IPS DF 19.7 (cell line): ENCODE measurements around the gene FREM1.

ENCODE experiments used
- DNase-seq: peaks from one replicate; pipeline ENCODE4 v3.0.0-alpha.2; 2013; ENCODE audit warnings: low read depth, low spot score

Gene FREM1

DNA sequence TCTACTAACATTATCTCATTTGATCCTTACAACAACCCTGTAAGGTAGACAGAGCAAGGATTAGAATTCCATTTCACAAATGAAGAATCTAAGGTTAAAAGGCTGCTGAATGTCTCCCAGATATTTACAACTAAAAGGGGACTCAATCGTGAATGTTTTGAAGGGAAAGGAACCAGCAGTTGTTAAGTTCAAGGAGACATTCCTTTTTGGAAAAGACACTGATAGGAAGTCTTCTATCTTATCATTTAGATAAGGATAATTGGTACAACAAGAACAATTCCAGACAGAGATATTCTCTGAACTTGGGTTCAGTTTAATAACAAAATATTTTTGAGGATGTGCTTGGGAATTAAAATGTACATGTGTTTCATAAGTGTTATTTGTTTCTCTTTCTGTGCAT, 150.2 kb downstream of the FREM1 start:
- no peak for DNase-seq

DNA sequence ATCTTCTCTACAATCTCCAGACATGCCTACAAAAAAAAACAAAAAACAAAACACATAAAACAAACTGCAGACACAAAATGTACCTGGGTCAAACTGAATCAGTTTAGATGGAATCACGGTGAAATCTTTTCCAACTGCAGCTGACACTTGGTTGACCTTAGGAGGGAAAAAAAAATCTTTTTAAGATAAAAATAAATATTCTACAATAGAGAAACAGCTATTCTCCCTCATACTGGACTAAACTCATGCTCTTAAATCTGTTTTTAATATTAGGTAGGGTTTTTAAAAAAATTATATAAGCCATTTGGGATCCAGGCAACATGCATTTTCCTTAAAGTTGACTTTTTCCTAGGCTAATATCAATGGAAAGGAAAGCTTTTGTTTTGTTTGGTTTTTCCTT, 153.9 kb downstream of the FREM1 start:
- DNase-seq = no peak

DNA sequence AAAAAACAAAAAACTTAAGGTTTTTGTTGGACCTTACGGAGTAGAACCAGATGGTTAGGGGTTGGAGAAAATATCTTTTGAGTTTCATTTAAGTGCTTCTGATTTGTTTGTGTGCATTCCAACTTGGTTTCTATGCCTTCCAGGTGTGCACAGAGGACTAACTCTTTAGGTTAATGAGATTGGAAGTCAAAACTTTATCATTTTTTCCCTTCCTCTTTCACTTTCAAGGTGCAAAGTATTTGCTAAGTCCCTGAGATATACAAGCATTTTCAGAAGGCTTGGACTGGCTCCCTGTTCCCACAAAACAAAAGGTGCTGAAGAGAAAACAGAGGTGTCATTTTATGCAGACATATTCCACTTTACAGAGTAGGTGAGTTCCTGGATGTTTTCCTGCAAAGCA, 157.4 kb downstream of the FREM1 start:
- DNase-seq = no peak

DNA sequence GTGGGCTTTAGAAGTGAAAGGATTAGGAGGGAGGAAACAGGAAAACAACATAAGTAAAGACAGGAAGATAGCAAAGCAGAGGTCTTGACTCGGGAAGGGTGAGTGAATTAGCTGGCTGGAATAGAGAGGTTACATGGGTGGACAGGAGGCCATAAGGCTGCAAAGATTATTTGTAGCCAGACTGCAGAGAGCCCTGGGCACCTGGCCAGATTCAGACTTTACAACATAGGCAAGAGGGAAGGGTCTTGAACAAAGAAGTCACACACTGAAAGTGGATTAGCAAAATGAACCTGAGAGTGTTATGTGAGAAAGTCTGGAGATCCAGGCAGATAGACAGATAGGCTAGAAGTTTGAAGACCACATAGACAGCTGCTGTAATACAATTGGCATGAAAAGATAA, 158.0 kb downstream of the FREM1 start:
- DNase-seq = no peak

DNA sequence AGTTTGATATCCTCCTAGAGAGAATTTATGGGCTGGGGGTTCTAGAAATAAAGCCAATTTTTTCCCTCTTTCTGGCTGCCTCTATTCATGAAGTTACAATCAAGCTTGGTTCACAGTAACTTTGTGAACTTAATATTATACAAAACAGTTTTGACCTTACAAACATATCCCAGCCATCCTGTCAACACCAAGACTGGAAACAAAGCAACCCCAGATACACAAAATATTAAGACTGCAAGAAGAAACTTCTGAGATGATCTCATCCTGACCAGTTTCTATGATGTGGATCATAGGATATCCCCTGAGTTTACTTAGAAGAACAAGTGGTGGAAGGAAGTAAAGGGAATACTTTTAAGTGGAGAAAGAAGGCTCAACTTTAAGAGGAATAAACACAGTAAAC, 159.4 kb downstream of the FREM1 start:
- no peak for DNase-seq

DNA sequence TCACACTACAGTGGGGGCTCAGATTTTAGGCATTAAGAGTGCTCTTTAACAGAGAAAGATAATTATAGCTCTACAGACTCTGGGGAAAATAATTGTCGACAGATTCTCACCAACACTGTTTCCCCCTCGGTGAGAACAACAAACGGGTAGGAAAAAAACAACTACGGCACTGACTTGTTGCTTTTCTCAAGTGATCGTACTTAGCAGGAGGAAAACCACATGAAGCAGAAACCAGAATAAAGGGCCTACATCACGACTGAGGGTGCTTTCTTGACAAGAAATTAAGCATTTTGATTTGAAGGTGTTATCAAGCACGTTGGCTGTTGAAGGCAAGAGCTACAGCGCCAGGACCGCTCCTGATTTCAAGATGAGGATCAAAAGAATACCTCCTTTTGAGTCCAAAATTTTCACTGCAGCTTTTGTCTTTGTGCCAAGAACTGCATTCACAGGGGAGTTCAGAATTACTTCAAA, 160.5 kb downstream of the FREM1 start:
- no peak for DNase-seq

DNA sequence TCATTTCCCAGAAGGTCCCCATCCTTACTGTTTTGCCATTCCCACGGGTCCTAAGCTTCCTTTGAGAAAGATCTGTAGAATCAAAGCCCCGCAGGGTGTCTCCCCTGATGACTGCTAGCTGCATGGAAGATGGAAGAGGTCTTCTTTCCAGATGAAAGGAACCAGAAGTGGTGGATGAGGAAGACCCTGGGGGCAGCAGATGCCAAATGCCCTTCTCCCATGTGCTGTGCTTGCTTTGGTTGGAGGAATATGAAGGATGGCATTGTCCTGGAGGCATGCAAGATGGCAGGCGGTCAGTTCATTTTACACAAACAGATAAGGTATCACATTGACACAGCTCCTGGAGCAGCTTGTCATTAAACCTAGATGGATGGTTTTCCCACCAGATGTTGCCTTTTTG, 161.9 kb downstream of the FREM1 start:
- DNase-seq = no peak

DNA sequence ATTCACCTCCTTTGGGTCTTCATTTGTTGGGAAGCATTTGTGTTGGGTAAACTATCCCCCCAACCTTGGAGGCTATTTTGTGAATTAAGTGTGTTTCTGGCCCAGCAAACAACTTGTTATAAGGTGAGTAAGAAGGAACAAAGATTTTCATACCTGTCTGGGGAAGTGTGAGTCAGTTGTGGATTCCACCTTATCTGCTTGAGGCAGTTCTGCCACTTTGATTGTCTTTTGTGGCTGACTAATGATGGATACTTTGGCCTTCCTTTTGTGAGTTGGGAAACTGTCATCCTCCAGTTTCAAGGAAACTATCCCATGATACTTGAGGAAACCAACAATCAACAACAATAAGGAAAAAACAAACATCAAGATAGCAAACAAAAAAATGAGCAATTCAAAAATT, 163.1 kb downstream of the FREM1 start:
- DNase-seq = no peak

DNA sequence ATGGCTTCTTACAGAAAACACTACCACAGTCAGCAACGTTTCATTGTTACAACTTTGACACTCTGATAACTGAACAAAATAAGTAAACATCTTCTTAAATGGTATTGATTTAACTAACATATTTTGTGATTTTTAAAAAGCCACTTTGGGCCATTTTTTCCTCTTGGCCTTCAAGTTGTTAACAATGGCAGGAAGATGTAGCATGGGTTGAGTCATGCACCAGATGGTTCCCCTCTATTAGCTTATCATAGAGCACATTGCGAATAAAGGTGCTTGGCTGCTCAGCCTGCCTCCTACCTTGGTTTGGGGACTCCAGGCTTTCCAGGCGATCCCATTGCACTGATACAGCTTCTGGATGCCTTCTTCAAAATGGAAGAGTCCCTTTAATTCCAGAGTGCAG, 163.6 kb downstream of the FREM1 start:
- DNase-seq = no peak

DNA sequence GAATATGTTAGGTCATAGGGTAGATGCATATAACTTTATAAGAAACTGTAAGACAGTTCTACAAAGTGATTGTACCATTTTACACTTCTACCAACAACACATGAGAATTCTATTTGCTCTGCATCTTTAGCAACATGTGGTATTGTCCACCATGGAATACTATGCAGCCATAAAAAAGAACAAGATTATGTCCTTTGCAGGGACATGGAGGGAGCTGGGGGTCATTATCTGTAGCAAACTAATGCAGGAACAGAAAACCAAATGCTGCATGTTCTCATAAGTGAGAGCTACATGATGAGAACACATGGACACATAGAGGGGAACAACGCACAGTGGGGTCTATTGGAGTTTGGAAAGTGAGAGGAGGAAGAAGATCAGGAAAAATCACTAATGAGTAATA, 165.5 kb downstream of the FREM1 start:
- DNase-seq = no peak

DNA sequence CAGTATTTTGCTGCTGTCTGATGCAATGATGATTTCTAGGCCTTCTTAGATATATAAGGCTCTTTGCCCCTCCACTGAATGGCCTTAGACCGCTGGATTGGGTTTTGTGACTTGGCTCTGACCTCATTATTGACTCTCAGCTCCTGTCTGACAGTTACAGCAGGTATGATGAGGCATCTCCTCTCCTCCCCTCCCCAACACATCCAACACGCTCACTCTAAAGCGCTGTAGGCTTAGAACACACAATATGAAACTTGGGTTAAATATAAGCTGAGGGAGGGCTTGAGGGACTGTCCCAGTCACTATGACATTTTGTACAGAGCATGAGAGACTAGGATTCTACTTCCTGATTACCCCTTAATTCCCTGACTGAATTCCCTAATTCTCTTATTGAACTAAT, 168.9 kb downstream of the FREM1 start:
- DNase-seq = no peak

DNA sequence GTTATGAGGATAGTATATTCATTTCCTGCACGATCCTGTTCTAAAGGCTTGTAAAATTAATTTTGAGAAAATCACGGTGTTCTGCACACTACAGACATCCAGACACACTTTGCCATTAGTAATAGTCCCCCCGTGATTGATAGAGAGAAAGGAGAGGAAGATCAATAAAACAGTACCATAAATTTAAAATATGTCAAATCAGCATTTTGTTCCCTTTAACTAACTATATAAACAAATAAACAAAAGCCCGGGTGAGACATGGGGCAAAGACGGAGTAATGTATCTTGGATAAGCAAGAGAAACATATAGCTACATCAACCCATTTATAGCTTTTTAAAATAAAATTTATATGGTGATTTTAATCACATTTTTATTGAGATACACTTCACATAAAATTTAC, 177.1 kb downstream of the FREM1 start:
- DNase-seq = no peak

DNA sequence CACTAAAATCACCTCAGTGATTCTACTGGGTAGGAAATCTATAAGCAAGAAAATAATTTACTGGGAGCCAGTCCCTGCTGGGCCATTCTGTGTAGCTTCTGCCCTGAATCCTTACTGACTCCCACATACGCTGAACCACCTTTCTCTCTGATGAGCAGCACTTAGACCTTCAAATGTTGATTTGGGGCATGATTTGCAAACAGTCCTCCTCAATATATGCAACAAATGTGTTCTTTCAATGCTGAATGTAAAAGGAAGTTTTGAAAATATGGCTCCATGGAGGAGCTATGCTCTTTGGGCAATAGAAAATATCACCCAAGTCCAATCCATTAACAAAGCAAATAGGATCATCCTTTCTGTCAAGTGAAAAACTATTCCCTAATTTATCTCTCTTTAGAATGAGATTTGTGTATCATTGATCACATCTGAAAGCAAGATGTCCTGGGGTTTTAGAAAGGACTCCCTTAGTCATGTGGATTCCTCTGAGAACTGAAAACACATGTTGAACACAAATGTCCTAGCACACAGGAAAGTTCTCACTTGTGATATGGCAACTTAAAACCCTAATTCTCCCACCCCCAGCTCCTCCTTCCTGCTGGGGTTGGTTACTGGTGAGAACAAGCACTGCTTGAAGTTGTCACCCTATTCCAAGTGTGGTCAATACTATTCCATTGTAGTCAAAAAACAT, 178.8 kb downstream of the FREM1 start:
- DNase-seq = no peak

DNA sequence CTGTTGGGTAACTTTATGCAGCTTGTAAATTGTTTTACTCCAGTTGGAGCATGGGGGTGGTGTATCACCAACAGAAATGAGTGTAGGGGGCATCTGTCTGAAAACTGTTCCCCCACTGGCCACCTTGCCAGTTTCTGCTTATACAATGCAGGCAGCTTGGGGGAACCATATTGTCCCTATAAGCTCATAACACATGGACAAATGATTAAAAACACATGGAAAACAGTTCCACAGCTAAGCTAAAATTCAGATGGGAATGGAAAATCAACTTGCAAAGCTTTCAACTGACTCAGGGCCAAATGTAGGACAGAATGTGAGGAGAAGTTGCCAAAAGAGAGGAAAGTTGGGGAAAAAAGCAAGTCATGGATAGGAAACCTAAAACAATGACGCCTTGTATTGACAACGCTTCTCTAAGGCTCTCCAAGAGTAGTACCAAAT, 179.7 kb downstream of the FREM1 start:
- no peak for DNase-seq

DNA sequence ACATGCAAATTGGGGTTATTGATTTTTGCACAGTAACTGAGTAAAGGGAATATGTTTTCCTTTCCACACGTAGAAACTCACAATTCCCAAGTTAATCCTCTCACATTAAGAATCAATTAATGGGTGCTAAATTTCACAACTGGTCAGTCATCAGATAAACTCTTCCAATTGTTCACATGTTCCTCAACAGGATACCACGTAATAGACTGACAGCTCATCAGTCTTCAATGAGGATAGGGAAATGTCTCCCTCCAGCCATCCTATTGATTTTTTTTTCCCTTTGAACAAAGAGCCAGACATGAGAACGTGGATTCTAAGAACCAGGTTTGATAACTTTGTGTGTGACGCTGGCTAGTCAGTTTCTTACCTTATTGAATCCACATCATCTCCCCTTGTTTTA, 186.9 kb downstream of the FREM1 start:
- DNase-seq = no peak

DNA sequence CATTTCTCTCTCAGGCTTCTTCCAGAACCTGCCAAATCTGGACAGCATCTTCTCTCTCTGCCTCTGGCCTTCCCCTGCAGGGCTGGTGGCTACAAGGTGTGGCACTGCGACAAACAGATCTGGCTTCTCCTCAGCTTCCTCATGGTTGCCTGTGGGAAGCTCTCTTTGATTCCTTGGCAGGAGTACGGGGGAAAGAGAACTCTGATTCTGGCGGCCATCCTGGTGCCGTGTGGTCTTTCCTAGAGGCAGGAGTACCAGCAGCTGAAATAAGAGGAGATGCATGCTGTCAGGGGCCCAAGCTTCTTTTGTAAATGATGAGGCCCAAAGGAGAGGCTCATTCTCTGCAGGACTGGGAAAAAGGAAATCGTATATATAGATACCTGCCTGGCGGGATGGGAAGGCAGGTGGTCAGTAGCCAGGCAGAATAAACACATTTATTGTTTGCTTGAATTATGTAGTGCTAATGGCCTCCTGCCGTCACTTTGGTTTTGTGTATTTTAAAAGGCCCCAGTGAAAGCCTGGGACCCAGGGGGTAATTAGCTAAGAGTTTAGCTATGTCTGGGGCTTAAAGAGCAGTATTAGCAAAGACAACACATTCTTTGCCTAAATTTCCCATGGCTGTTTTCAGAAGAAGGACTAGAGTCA, 187.7 kb downstream of the FREM1 start, which contains the start of gene CER1:
TSS of gene CER1 (minus strand) at position 343 of the 645 bp plus-strand sequence. CDS start at position 282, 61 bp downstream.
- DNase-seq = peak; percentile 90

DNA sequence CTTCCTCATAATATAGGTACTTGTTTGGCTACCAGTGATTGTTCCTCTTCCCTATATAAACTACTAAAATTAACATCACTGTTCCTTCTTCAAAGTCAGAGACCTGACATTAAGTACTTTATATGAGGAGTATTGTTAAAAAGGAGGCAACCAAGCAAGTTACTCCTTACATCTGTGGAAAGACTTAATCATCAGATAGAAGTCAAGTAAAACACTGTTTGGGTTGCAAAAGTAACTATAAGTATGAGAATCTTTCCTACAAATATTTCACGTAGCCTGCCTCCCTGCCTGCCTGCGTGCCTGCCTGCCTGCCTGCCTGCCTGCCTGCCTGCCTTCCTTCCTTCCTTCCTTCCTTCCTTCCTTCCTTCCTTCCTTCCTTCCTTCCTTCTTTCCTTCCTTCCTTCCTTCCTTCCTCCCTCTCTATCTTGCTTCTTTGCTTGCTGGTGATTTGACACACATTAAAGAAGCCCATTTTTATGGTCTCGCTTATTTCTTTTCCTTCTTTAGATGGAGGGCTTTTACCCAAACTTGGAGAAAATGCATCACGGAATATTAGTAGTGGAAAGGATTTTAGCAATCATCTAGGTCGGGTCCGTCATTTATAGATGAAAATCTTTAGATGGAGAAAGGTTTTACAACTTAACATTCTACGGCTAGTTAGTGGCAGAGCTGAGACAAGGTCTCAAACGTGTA, 190.9 kb downstream of the FREM1 start:
- no peak for DNase-seq

DNA sequence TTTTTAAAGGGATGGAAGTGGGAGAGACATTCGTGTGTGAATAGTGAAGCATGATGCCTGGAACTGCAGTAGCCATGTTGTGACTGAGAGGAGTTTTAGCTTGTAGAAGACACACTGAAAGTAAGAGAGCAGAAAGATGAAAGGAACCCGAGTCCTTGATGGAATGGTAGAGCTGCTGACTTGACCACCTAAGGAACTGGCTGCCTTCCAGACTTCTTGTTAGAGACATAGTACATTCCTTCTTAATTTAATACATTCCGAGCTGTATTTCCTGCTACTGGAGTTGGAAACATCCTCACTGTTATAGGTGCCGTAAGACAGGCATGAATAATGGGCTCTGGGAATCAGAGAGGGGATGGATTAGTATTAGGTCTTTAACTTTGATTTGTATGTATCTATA, 195.1 kb downstream of the FREM1 start:
- DNase-seq = no peak

DNA sequence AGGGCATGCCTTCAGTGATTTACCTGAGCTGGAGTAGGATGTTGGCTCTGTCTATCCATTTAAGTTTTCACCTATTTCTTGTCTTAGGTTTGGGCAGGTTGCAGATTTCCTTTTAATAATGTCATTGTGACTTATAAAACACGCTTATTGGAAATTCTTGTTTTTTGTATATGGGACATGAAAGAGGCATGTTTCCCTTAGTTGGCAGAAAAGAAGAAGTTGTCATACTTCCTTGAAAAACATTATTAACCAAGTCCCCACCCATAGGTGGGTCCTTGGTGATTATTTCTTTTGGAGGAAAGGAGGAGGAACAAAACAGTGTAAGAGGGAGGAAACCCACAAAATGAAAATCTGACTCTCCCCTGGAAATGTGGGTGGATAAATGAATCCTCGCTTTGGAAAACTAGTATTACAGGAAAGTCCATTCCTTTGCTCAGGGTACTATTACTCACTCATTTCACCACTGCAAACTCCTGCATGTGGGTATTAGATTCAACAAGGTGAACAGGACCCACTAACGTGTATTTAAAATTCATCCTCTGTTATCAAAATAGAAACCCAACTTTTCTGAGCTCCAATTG, 197.0 kb downstream of the FREM1 start:
- no peak for DNase-seq

DNA sequence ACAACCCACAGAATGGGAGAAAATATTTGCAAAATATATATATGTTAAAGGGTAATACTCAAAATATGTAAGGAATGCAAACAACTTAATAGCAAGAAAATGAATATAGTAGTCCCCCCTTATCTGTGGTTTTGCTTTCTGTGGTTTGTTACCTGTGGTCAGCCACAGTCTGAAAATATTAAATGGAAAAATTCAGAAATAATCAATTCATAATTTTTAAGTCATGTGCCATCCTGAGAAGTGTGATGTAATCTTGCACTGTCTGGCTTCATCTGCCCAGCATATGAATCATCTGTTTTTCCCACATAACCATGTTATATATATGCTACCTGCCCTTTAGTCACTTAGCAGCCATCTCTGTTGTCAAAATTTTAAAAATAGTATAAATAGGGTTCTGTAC, 199.4 kb downstream of the FREM1 start:
- no peak for DNase-seq

DNA sequence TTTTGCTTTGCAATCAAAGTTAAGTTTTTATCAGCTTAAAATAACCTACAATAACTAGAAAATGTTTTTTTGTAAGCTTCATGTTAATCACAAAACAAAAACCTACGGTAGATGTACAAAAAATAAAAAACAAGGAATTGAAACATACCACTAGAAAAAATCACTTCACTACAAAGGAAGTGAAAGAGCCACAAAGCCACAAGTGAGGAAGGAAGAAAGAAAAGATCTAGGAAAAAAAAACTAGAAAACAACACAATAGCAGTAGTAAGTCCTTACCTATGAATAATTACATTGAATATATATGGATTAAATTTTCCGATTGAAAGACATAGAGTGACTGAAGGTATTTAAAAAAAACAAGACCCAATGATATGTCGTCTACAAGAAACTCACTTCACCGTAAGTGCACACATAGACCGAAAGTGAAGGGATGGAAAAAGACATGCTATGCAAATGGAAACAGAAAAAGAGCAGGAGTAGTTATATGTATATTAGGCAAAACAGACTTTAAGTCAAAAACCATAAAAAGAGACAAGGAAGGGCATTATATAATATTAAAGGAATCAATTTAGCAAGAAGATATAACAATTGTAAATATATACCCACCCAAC, 203.6 kb downstream of the FREM1 start:
- DNase-seq = no peak

DNA sequence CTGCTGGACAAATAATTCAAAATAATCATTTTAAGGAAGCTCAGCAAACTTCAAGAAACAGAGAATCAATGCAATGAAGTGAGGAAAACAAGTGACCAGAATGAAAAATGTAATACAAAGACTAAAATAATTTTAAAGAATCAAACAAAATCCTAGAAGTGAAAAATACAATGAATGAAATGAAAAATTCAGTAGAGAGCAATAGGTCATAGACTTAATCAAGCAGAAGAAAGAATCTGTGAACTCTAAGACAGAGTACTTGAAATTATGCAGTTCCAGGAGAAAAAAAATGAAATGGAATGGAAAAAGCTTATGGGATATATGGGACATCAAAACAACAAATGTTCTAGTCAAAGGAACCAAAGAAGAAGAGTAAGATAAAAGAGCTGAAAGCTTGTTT, 205.1 kb downstream of the FREM1 start:
- DNase-seq = no peak
